Measurements from ENCODE around the gene LTF. TPM values are rescaled to one million over a fixed set of nuclear protein-coding genes. Genes with fewer than 3 reads are reported as not detected.
"Not testable (repeated sequence)": the region's sequence is repeated elsewhere in the genome, so short reads cannot be mapped to it uniquely, and the experiment has no call there.

LTF gene
- total RNA-seq, 1 experiment from 2014 or later = not detected

- H3K4me3 ChIP-seq (replicated peaks in 1 of 2; ENCODE audit: low read depth in 1 of 2, low read length in 2 of 2) = no peak overlapping the region
- ATAC-seq (no peak), DNase-seq (ENCODE audit: low read depth, low spot score) (no peak)
- no peak overlapping the region for H3K4me2 ChIP-seq (ENCODE audit: low read length)
- H3K9ac ChIP-seq (ENCODE audit: low read length) = no peak overlapping the region
- RAD21 ChIA-PET (ENCODE audit: low non-redundant PET in 1 of 2, low total read pairs in 2 of 2, uncharacterized antibody in 2 of 2, unreplicated experiment in 2 of 2) = interaction anchor here in 1 of 2 experiments (0.8 kb wide), 1 partner anchor 130 kb away, joined by 3 read pairs; no protein-coding TSS in a partner anchor
- BruUV-seq (replicated peaks) = no TSS peak
- no peaks in the 10 kb centered on the region for H4K20me1 ChIP-seq (ENCODE audit: insufficient read depth)
- no peak overlapping the region for H3K27ac ChIP-seq (ENCODE audit: low read depth, low read length)
- intact Hi-C loops (cut with micrococcal nuclease) = no loop called here
- no peaks in the 10 kb centered on the region for H3K27me3 ChIP-seq (ENCODE audit: insufficient read depth, low read length)
- H3K9me3 ChIP-seq (ENCODE audit: control insufficient read depth in 1 of 2, insufficient read depth in 1 of 2, low read depth in 1 of 2, low read length in 2 of 2) = peaks cover 0 to 5% of the 10 kb centered on the region in 2 experiments; a peak in 1 of 4 replicates
- CTCF ChIA-PET = no interaction called here
- TF ChIP-seq EZH2 (IDR thresholded peaks at IDR 0.05) = no peak
- TF ChIP-seq ZBTB33 (IDR thresholded peaks at IDR 0.05; ENCODE audit: extremely low read depth, insufficient replicate concordance, low read length) = no peak
- TF ChIP-seq RAD21 (IDR thresholded peaks at IDR 0.05; ENCODE audit: low read depth) = peak; percentile 15; the same call in 1 of the 2 replicates
- TF ChIP-seq CEBPB (IDR thresholded peaks at IDR 0.05; ENCODE audit: low read depth) = no peak
- H3K9me2 ChIP-seq (ENCODE audit: insufficient read depth) = no peaks in the 10 kb centered on the region
- no peak overlapping the region for H2AFZ ChIP-seq (ENCODE audit: low read depth, low read length, poor library complexity, severe bottlenecking)
- POLR2A ChIA-PET = no interaction called here
- H3K4me1 ChIP-seq (ENCODE audit: control insufficient read depth in 1 of 2, insufficient read depth in 2 of 2, low read length in 2 of 2) = peaks cover 0 to 4% of the 10 kb centered on the region in 2 experiments; a peak in 1 of 4 replicates
- H3K79me2 ChIP-seq (ENCODE audit: insufficient read depth, low read length) = no peaks in the 10 kb centered on the region
- no peaks in the 10 kb centered on the region for H3K36me3 ChIP-seq (ENCODE audit: control insufficient read depth in 1 of 2, insufficient read depth in 2 of 2, low read length in 2 of 2)
These were observed 36.5 kb downstream of the LTF start for GRCh38 chr3:46427916-46428833.

- TF ChIP-seq CTCF (IDR thresholded peaks at IDR 0.05 in 2 of 3, conservative IDR thresholded peaks at IDR 0.05 in 1 of 3; ENCODE audit: borderline replicate concordance in 1 of 3, insufficient read depth in 1 of 3, low read depth in 2 of 3, low read length in 2 of 3) = peak in 1 of 3 experiments; percentile 13; a peak in 1 of 6 replicates
- TF ChIP-seq RAD21 (IDR thresholded peaks at IDR 0.05; ENCODE audit: low read depth) = peak; percentile 32; the same call in 1 of the 2 replicates
- H3K9me3 ChIP-seq (ENCODE audit: control insufficient read depth in 1 of 2, insufficient read depth in 1 of 2, low read depth in 1 of 2, low read length in 2 of 2); H3K27ac ChIP-seq (ENCODE audit: low read depth, low read length); H3K27me3 ChIP-seq (ENCODE audit: insufficient read depth, low read length); ATAC-seq; H3K4me1 ChIP-seq (ENCODE audit: control insufficient read depth in 1 of 2, insufficient read depth in 2 of 2, low read length in 2 of 2); H3K9ac ChIP-seq (ENCODE audit: low read length); BruUV-seq (replicated peaks); H3K36me3 ChIP-seq (ENCODE audit: control insufficient read depth in 1 of 2, insufficient read depth in 2 of 2, low read length in 2 of 2); H2AFZ ChIP-seq (ENCODE audit: low read depth, low read length, poor library complexity, severe bottlenecking); RAD21 ChIA-PET (ENCODE audit: low non-redundant PET in 1 of 2, low total read pairs in 2 of 2, uncharacterized antibody in 2 of 2, unreplicated experiment in 2 of 2); H3K9me2 ChIP-seq (ENCODE audit: insufficient read depth); DNase-seq (ENCODE audit: low read depth, low spot score); H3K4me2 ChIP-seq (ENCODE audit: low read length); POLR2A ChIA-PET; intact Hi-C loops (cut with micrococcal nuclease); H4K20me1 ChIP-seq (ENCODE audit: insufficient read depth); H3K4me3 ChIP-seq (replicated peaks in 1 of 2; ENCODE audit: low read depth in 1 of 2, low read length in 2 of 2); H3K79me2 ChIP-seq (ENCODE audit: insufficient read depth, low read length): not testable (repeated sequence)
- CTCF ChIA-PET = interaction anchor here (0.8 to 1.9 kb wide), 3 partner anchors 23 to 489 kb away, joined by 4 to 6 read pairs (median 4); no protein-coding TSS in a partner anchor
These were observed 37.3 kb downstream of the LTF start for GRCh38 chr3:46427404-46427803.

GRCh38 chr3:46426476-46426875, 38.2 kb downstream of the LTF start:
- H3K4me3 ChIP-seq (replicated peaks in 1 of 2; ENCODE audit: low read depth in 1 of 2, low read length in 2 of 2); H3K9ac ChIP-seq (ENCODE audit: low read length); H3K9me2 ChIP-seq (ENCODE audit: insufficient read depth); ATAC-seq; H2AFZ ChIP-seq (ENCODE audit: low read depth, low read length, poor library complexity, severe bottlenecking); H3K27ac ChIP-seq (ENCODE audit: low read depth, low read length); H3K9me3 ChIP-seq (ENCODE audit: control insufficient read depth in 1 of 2, insufficient read depth in 1 of 2, low read depth in 1 of 2, low read length in 2 of 2); DNase-seq (ENCODE audit: low read depth, low spot score); RAD21 ChIA-PET (ENCODE audit: low non-redundant PET in 1 of 2, low total read pairs in 2 of 2, uncharacterized antibody in 2 of 2, unreplicated experiment in 2 of 2); H3K27me3 ChIP-seq (ENCODE audit: insufficient read depth, low read length); H3K36me3 ChIP-seq (ENCODE audit: control insufficient read depth in 1 of 2, insufficient read depth in 2 of 2, low read length in 2 of 2); intact Hi-C loops (cut with micrococcal nuclease); BruUV-seq (replicated peaks); H3K79me2 ChIP-seq (ENCODE audit: insufficient read depth, low read length); H3K4me2 ChIP-seq (ENCODE audit: low read length); H4K20me1 ChIP-seq (ENCODE audit: insufficient read depth); POLR2A ChIA-PET: not testable (repeated sequence)
- peaks cover 0 to 12% of the 10 kb centered on the region in 2 experiments; a peak in 2 of 4 replicates for H3K4me1 ChIP-seq (ENCODE audit: control insufficient read depth in 1 of 2, insufficient read depth in 2 of 2, low read length in 2 of 2)
- CTCF ChIA-PET = interaction anchor here (1.4 to 1.9 kb wide), 2 partner anchors 24 to 488 kb away, joined by 4 to 6 read pairs; no protein-coding TSS in a partner anchor
